Measurements from ENCODE around the gene ISY1.

DNA sequence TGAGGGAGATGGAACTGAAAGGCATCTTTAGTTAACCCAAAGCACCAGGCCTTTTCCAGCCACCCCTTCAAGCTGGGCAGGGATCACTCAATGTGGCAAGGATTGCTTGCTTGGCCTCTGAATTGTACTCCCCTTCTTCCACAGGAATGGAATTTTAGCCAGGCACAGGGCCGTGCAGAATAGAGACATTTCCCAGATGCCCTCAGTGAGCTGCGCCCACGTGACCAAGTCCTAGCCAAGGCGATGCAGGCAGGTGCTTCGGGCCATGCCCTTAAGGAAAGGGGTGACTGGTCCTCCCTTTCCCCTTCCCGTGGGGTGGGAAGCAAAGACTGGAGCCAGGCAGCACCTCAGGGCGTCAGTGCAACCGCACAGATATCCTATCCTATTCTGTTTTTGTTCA, 82.4 kb downstream of the ISY1 start:
- TF ChIP-seq POLR2AphosphoS5 (IDR thresholded peaks at IDR 0.05; ENCODE audit: low read depth, low read length) (no peak), TAF1 (IDR thresholded peaks at IDR 0.05; ENCODE audit: borderline replicate concordance, insufficient read depth, low read length) (no peak), SIN3A (IDR thresholded peaks at IDR 0.05; ENCODE audit: borderline replicate concordance, insufficient read depth, low read length) (no peak), REST (IDR thresholded peaks at IDR 0.05; ENCODE audit: insufficient read depth in 1 of 2, low read depth in 2 of 2, low read length in 2 of 2) (no peak)
